H1 (cell line): Measurements from ENCODE around the gene HS3ST3B1. TPM values are rescaled to one million over a fixed set of nuclear protein-coding genes. Genes with fewer than 3 reads are reported as not detected.

ENCODE experiments used
- RNF2 ChIP-seq: fragments of 200-900, 300-1000 bp; sonication (generic); IDR thresholded peaks from 2 replicates; pipeline ENCODE4 v1.7.1; 2016; ENCODE audit warnings: borderline replicate concordance, low read depth, mild to moderate bottlenecking, antibody characterized with exemption, low read length; ENCODE audit not compliant: poor library complexity, severe bottlenecking; ENCODE audit errors: missing control alignments
- polyA plus RNA-seq, 7 experiments: library from polyadenylated mRNA; depleted of rRNA in 3 of 7; stranded (reverse) in 5 of 7; unstranded in 2 of 7; fragments of >200 nt in 5 of 7; fragments of 200-250 nt in 2 of 7; gene quantifications; 1 replicate in 5 of 7; 2 replicates in 1 of 7; 4 replicates in 1 of 7; pipeline versions ENCODE4 v1.2.1 to v1.2.3, GENCODE V29; 2011 to 2013; ENCODE audit warnings: missing spikeins in 2 of 7, mixed read lengths in 2 of 7
- total RNA-seq: library from RNA; stranded (reverse); fragmentation: NEBNext Ultra II Directional; extraction: Animal tissue kit (Norgen Biotek cat#: 25700); gene quantifications from 2 replicates; pipeline ENCODE4 v1.2.1, GENCODE V29; 2021

The HS3ST3B1 gene
- total and polyA plus RNA-seq, 2 of the 8 experiments (the other 6 are each of a cell fraction or from before 2014, with no cell fraction given) = 4.7 to 14.4 TPM

- no peak for TF ChIP-seq RNF2
These were observed at the start of gene HS3ST3B1 (continued) for GRCh38 chr17:14300575-14301278.
